ENCODE data around the gene ARHGAP28.

Gene ARHGAP28

GRCh38 chr18:6775237-6775636, 45.7 kb downstream of the ARHGAP28 start:
- TF ChIP-seq CTCF (IDR thresholded peaks at IDR 0.05; ENCODE audit: extremely low read depth, missing control alignments): no peak
- no peak for DNase-seq (ENCODE audit: low spot score)

- no peak for DNase-seq (ENCODE audit: low spot score)
- TF ChIP-seq CTCF (IDR thresholded peaks at IDR 0.05; ENCODE audit: extremely low read depth, missing control alignments): no peak
Measured at GRCh38 chr18:6775702-6776101, 46.2 kb downstream of the ARHGAP28 start.

- no peak for TF ChIP-seq CTCF (IDR thresholded peaks at IDR 0.05; ENCODE audit: extremely low read depth, missing control alignments)
- no peak for DNase-seq (ENCODE audit: low spot score)
Measured at GRCh38 chr18:6776188-6776587, 46.7 kb downstream of the ARHGAP28 start.

- TF ChIP-seq CTCF (IDR thresholded peaks at IDR 0.05; ENCODE audit: extremely low read depth, missing control alignments): no peak
- no peak for DNase-seq (ENCODE audit: low spot score)
Measured at GRCh38 chr18:6777509-6777908, 48.0 kb downstream of the ARHGAP28 start.

GRCh38 chr18:6778459-6779247, 49.1 kb downstream of the ARHGAP28 start:
- no peak for TF ChIP-seq CTCF (IDR thresholded peaks at IDR 0.05; ENCODE audit: extremely low read depth, missing control alignments)
- no peak for DNase-seq (ENCODE audit: low spot score)

- no peak for DNase-seq (ENCODE audit: low spot score)
- no peak for TF ChIP-seq CTCF (IDR thresholded peaks at IDR 0.05; ENCODE audit: extremely low read depth, missing control alignments)
Measured at GRCh38 chr18:6781142-6781714, 51.7 kb downstream of the ARHGAP28 start.

GRCh38 chr18:6781796-6782195, 52.3 kb downstream of the ARHGAP28 start:
- no peak for DNase-seq (ENCODE audit: low spot score)
- no peak for TF ChIP-seq CTCF (IDR thresholded peaks at IDR 0.05; ENCODE audit: extremely low read depth, missing control alignments)

Measured in GM20000 (cell line).